Measurements from ENCODE around the gene MIPOL1. TPM values are rescaled to one million over a fixed set of nuclear protein-coding genes. Genes with fewer than 3 reads are reported as not detected.

Gene MIPOL1
- total and polyA plus RNA-seq, 4 donors: 0.51 to 6.6 (median 1.9) TPM

DNA sequence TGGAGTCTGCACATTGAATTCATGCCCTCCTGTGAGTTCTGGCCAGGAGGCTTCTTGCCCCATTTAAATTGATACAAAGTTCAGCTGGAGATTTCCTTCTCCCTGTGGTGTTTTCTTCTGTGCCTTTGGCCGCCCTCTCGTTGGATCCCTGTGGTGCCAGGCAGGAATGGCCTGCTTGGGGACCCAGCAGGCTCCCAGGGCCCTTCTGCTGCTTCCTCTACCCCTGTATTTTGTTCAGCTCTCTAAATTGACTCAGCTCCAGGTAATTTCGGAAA, 200.1 kb downstream of the MIPOL1 start:
- 77% methylated on average over 3 of the region's 3 CpGs for WGBS
- no peak overlapping the region for H3K9ac ChIP-seq (ENCODE audit: low read depth in 1 of 2, low read length in 2 of 2)
- no peaks in the 10 kb centered on the region for H3K4me1 ChIP-seq (ENCODE audit: control insufficient read depth in 4 of 4, insufficient read depth in 4 of 4, low read length in 3 of 4)
- TF ChIP-seq HNF4A (conservative IDR thresholded peaks at IDR 0.05) (no peak), SP1 (IDR thresholded peaks at IDR 0.05) (no peak), FOXA2 (IDR thresholded peaks at IDR 0.05) (no peak), TAF1 (conservative IDR thresholded peaks at IDR 0.05) (no peak), JUND (IDR thresholded peaks at IDR 0.05) (no peak), FOXA1 (IDR thresholded peaks at IDR 0.05) (no peak), NR2F2 (IDR thresholded peaks at IDR 0.05) (no peak)
- TF ChIP-seq, protein P1, sequence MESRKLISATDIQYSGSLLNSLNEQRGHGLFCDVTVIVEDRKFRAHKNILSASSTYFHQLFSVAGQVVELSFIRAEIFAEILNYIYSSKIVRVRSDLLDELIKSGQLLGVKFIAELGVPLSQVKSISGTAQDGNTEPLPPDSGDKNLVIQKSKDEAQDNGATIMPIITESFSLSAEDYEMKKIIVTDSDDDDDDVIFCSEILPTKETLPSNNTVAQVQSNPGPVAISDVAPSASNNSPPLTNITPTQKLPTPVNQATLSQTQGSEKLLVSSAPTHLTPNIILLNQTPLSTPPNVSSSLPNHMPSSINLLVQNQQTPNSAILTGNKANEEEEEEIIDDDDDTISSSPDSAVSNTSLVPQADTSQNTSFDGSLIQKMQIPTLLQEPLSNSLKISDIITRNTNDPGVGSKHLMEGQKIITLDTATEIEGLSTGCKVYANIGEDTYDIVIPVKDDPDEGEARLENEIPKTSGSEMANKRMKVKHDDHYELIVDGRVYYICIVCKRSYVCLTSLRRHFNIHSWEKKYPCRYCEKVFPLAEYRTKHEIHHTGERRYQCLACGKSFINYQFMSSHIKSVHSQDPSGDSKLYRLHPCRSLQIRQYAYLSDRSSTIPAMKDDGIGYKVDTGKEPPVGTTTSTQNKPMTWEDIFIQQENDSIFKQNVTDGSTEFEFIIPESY (IDR thresholded peaks at IDR 0.05): no peak
- TF ChIP-seq, protein P2, sequence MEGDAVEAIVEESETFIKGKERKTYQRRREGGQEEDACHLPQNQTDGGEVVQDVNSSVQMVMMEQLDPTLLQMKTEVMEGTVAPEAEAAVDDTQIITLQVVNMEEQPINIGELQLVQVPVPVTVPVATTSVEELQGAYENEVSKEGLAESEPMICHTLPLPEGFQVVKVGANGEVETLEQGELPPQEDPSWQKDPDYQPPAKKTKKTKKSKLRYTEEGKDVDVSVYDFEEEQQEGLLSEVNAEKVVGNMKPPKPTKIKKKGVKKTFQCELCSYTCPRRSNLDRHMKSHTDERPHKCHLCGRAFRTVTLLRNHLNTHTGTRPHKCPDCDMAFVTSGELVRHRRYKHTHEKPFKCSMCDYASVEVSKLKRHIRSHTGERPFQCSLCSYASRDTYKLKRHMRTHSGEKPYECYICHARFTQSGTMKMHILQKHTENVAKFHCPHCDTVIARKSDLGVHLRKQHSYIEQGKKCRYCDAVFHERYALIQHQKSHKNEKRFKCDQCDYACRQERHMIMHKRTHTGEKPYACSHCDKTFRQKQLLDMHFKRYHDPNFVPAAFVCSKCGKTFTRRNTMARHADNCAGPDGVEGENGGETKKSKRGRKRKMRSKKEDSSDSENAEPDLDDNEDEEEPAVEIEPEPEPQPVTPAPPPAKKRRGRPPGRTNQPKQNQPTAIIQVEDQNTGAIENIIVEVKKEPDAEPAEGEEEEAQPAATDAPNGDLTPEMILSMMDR (IDR thresholded peaks at IDR 0.05; ENCODE audit: low read depth, low read length, missing input control): no peak
- TF ChIP-seq, protein P3, sequence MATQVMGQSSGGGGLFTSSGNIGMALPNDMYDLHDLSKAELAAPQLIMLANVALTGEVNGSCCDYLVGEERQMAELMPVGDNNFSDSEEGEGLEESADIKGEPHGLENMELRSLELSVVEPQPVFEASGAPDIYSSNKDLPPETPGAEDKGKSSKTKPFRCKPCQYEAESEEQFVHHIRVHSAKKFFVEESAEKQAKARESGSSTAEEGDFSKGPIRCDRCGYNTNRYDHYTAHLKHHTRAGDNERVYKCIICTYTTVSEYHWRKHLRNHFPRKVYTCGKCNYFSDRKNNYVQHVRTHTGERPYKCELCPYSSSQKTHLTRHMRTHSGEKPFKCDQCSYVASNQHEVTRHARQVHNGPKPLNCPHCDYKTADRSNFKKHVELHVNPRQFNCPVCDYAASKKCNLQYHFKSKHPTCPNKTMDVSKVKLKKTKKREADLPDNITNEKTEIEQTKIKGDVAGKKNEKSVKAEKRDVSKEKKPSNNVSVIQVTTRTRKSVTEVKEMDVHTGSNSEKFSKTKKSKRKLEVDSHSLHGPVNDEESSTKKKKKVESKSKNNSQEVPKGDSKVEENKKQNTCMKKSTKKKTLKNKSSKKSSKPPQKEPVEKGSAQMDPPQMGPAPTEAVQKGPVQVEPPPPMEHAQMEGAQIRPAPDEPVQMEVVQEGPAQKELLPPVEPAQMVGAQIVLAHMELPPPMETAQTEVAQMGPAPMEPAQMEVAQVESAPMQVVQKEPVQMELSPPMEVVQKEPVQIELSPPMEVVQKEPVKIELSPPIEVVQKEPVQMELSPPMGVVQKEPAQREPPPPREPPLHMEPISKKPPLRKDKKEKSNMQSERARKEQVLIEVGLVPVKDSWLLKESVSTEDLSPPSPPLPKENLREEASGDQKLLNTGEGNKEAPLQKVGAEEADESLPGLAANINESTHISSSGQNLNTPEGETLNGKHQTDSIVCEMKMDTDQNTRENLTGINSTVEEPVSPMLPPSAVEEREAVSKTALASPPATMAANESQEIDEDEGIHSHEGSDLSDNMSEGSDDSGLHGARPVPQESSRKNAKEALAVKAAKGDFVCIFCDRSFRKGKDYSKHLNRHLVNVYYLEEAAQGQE (IDR thresholded peaks at IDR 0.05): no peak
- TF ChIP-seq, protein P4, sequence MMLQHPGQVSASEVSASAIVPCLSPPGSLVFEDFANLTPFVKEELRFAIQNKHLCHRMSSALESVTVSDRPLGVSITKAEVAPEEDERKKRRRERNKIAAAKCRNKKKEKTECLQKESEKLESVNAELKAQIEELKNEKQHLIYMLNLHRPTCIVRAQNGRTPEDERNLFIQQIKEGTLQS (IDR thresholded peaks at IDR 0.05): no peak
- TF ChIP-seq, protein P5, sequence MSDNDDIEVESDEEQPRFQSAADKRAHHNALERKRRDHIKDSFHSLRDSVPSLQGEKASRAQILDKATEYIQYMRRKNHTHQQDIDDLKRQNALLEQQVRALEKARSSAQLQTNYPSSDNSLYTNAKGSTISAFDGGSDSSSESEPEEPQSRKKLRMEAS (IDR thresholded peaks at IDR 0.05): no peak
- H3K4me3 ChIP-seq (ENCODE audit: low read depth in 1 of 3, low read length in 3 of 3): no peak overlapping the region
- no peaks in the 10 kb centered on the region for H3K9me3 ChIP-seq (ENCODE audit: control insufficient read depth in 4 of 4, low read length in 3 of 4)
- DNase-seq (ENCODE audit: low spot score): no peak
- H3K27ac ChIP-seq (ENCODE audit: low read depth in 1 of 2, low read length in 2 of 2): no peak overlapping the region
- no peaks in the 10 kb centered on the region for H3K36me3 ChIP-seq (ENCODE audit: control insufficient read depth in 4 of 4, insufficient read depth in 3 of 4, low read depth in 1 of 4, low read length in 3 of 4)
- no peaks in the 10 kb centered on the region for H3K27me3 ChIP-seq (ENCODE audit: control insufficient read depth in 4 of 4, insufficient read depth in 4 of 4, low read length in 3 of 4)

DNA sequence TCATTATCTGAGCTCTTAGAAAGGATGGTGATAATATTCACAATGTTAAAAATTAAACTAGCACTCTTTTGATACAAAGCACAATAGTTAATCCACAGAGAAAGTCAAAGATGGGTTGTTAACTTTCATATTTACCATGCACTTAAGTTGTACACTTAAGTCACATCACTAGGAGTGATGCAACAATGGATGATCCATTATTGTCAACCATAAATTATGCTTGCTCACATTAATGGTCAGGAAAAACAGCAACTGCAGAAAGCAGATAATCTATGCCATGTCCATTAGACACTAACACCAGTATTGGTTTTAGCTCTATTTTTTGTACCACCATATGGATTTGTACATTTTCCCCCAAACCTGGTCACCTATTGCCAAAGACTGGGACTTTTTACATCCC, 201.8 kb downstream of the MIPOL1 start:
- H3K36me3 ChIP-seq (ENCODE audit: control insufficient read depth in 4 of 4, insufficient read depth in 3 of 4, low read depth in 1 of 4, low read length in 3 of 4): no peaks in the 10 kb centered on the region
- no peaks in the 10 kb centered on the region for H3K27me3 ChIP-seq (ENCODE audit: control insufficient read depth in 4 of 4, insufficient read depth in 4 of 4, low read length in 3 of 4)
- no peak overlapping the region for H3K4me3 ChIP-seq (ENCODE audit: low read depth in 1 of 3, low read length in 3 of 3)
- no peak for DNase-seq (ENCODE audit: low spot score)
- no peak overlapping the region for H3K9ac ChIP-seq (ENCODE audit: low read depth in 1 of 2, low read length in 2 of 2)
- H3K4me1 ChIP-seq (ENCODE audit: control insufficient read depth in 4 of 4, insufficient read depth in 4 of 4, low read length in 3 of 4): no peaks in the 10 kb centered on the region
- H3K9me3 ChIP-seq (ENCODE audit: control insufficient read depth in 4 of 4, low read length in 3 of 4): no peaks in the 10 kb centered on the region
- no peak overlapping the region for H3K27ac ChIP-seq (ENCODE audit: low read depth in 1 of 2, low read length in 2 of 2)
- TF ChIP-seq JUND (IDR thresholded peaks at IDR 0.05): no peak
- no peak for TF ChIP-seq TAF1 (conservative IDR thresholded peaks at IDR 0.05)
- TF ChIP-seq RAD21 (IDR thresholded peaks at IDR 0.05): no peak
- TF ChIP-seq, protein P1 (IDR thresholded peaks at IDR 0.05): no peak
- no peak for TF ChIP-seq YY1 (IDR thresholded peaks at IDR 0.05)
- TF ChIP-seq FOXA1 (IDR thresholded peaks at IDR 0.05): no peak
- TF ChIP-seq FOXA2 (IDR thresholded peaks at IDR 0.05): no peak
- TF ChIP-seq GABPA (IDR thresholded peaks at IDR 0.05 in 1 of 2, conservative IDR thresholded peaks at IDR 0.05 in 1 of 2): no peak
- TF ChIP-seq RXRA (IDR thresholded peaks at IDR 0.05): no peak
- TF ChIP-seq, protein P2 (IDR thresholded peaks at IDR 0.05; ENCODE audit: low read depth, low read length, missing input control): no peak
- no peak for TF ChIP-seq HNF4A (conservative IDR thresholded peaks at IDR 0.05)
- TF ChIP-seq EGR1 (IDR thresholded peaks at IDR 0.05; ENCODE audit: low read depth in 2 of 2): no peak
- no peak for TF ChIP-seq NR2F2 (IDR thresholded peaks at IDR 0.05)
- TF ChIP-seq, protein P5 (IDR thresholded peaks at IDR 0.05): no peak
- TF ChIP-seq SP1 (IDR thresholded peaks at IDR 0.05): no peak
- TF ChIP-seq, protein P4 (IDR thresholded peaks at IDR 0.05): no peak
